Transverse colon (tissue), 4 donors: ENCODE data around the gene MPV17L2. TPM values are rescaled to one million over a fixed set of nuclear protein-coding genes. Genes with fewer than 3 reads are reported as not detected.

Source experiments
- DNase-seq: peaks from one replicate; pipeline ENCODE4 v3.0.0-alpha.2; 2019
- H3K27ac ChIP-seq, 4 donors: fragments of 200-600 bp; sonication (generic); 2 replicates each; pipeline ENCODE4 v1.5.1; 2016 to 2018; ENCODE audit warnings: inconsistent platforms in 4 of 4
- H3K27me3 ChIP-seq: fragments of 200-600 bp; sonication (generic); 2 replicates; pipeline ENCODE4 v1.5.1; 2017; ENCODE audit warnings: inconsistent platforms
- H3K36me3 ChIP-seq, 4 donors: fragments of 200-600 bp; sonication (generic); 2 replicates each; pipeline ENCODE4 v1.5.1; 2017 to 2019; ENCODE audit warnings: inconsistent platforms in 4 of 4
- H3K4me1 ChIP-seq, 4 donors: fragments of 200-600 bp; sonication (generic); 2 replicates each; pipeline ENCODE4 v1.5.1; 2017 to 2020; ENCODE audit warnings: inconsistent platforms in 4 of 4
- H3K4me3 ChIP-seq, 4 donors: fragments of 200-600 bp; sonication (generic); 1 replicate in 1 of 4; 2 replicates in 3 of 4; pipeline versions ENCODE4 v1.5.1 to v1.6.1; 2017 to 2019; ENCODE audit warnings: inconsistent platforms in 4 of 4
- H3K9me3 ChIP-seq, 2 donors: fragments of 200-600 bp; sonication (generic); 2 replicates each; pipeline ENCODE4 v1.5.1; 2017 to 2019; ENCODE audit warnings: inconsistent platforms in 2 of 2
- CTCF ChIP-seq, 5 experiments: fragments of 200-600 bp in 3 of 5; fragments of 450-650 bp in 2 of 5; sonication (generic) in 3 of 5; IDR thresholded peaks; 1 replicate in 2 of 5; 2 replicates in 3 of 5; pipeline ENCODE4 v1.5.1; 2016 to 2017; ENCODE audit warnings: antibody characterized with exemption in 5 of 5, inconsistent platforms in 3 of 5, mild to moderate bottlenecking in 2 of 5, moderate library complexity in 1 of 5
- EP300 ChIP-seq: sonication (generic); formaldehyde crosslinking; IDR thresholded peaks from one replicate; pipeline ENCODE4 v1.6.1; 2017; ENCODE audit warnings: antibody characterized with exemption, low read depth
- POLR2A ChIP-seq: fragments of 450-650 bp; IDR thresholded peaks from one replicate; pipeline ENCODE4 v1.6.1; 2016; ENCODE audit warnings: antibody characterized with exemption, mild to moderate bottlenecking, moderate library complexity
- POLR2AphosphoS5 ChIP-seq, 3 donors: sonication (generic); formaldehyde crosslinking; IDR thresholded peaks; one replicate each; pipeline ENCODE4 v1.6.1; 2016; ENCODE audit warnings: antibody characterized with exemption in 3 of 3
- WGBS, 2 donors: methylation state at CpG; one replicate each; pipeline ENCODE4 v1.1.5; 2018; ENCODE audit warnings: low coverage in 1 of 2; 5-methylcytosine and 5-hydroxymethylcytosine counted together
- in situ Hi-C, 4 donors: fragments of 200-750 bp; cut with MboI; loops; one replicate each; pipeline versions ENCODE4 v1.15.0 to v1.15.1; 2017; ENCODE audit warnings: low sequenced_read_pairs in 3 of 4, low pct_ligation_motif_present in 1 of 4, low pct_unique_long_range_greater_than_20kb in 1 of 4
- intact Hi-C: fragments of 100-400 bp; cut with DNase I; formaldehyde crosslinking; loops from one replicate; pipeline ENCODE4 v1.15.1; 2023; ENCODE audit warnings: low total_unique reads
- total RNA-seq, 4 donors: library from RNA; depleted of rRNA; stranded (reverse); fragments of >200 nt; gene quantifications; one replicate each; pipeline ENCODE4 v1.1.0, GENCODE V29; 2016

MPV17L2 gene
- total RNA-seq, 4 donors from 2014 or later, result 1.6 to 22.3 (median 12.6) TPM

GRCh38 chr19:18194554-18195238 is 1.7 kb downstream of the MPV17L2 start:
- Histone ChIP-seq H3K36me3 (peaks cover 0 to 6% (median 0%) of the 10 kb centered on the region in 4 donors), H3K27ac (peak overlapping the region; percentile 87 to 96 (median 92)), H3K4me1 (peaks cover 14 to 24% (median 19%) of the 10 kb centered on the region in 4 donors), H3K27me3 (no peaks in the 10 kb centered on the region), H3K4me3 (peak overlapping the region in 2 of 4 donors; percentile 1 to 88), H3K9me3 (no peaks in the 10 kb centered on the region)
- WGBS, 2 donors, result 56% methylated on average over 14 of the region's 27 CpGs; no CpG with 5 or more reads in 1 of the 2 donors
- TF ChIP-seq CTCF (IDR thresholded peaks at IDR 0.05), result no peak
- peak in 1 of 3 donors; percentile 14 for TF ChIP-seq POLR2AphosphoS5 (IDR thresholded peaks at IDR 0.05)
- intact Hi-C loops (no loop called here), in situ Hi-C loops (no loop called here)
- peak; percentile 49 for DNase-seq

DNA sequence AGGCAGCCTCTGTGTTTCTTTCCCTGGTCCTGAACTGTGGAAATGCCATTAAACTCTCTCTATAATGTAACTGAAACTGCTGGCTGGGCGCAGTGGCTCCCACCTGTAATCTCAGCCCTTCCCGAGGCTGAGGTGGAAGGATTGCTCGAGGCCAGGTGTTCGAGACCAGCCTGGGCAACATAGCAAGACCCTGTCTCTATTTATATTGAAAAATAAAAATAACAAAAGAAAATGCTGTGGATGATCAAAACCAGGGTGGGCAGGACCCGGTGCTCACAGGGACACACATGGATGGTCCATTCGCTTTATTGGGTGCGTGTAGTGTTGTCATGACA is 3.5 kb downstream of the MPV17L2 start:
- TF ChIP-seq CTCF (IDR thresholded peaks at IDR 0.05), result no peak
- no peak for TF ChIP-seq EP300
- no peak for TF ChIP-seq POLR2AphosphoS5 (IDR thresholded peaks at IDR 0.05)
- no peak for TF ChIP-seq POLR2A
- no peak for DNase-seq
- WGBS, 2 donors, result 82 to 86% methylated on average over 4 to 7 of the region's 7 CpGs
- Histone ChIP-seq H3K9me3 (no peaks in the 10 kb centered on the region), H3K27me3 (no peaks in the 10 kb centered on the region), H3K36me3 (peaks cover 0 to 6% (median 0%) of the 10 kb centered on the region in 4 donors), H3K27ac (no peak overlapping the region), H3K4me1 (peaks cover 14 to 23% (median 19%) of the 10 kb centered on the region in 4 donors), H3K4me3 (no peak overlapping the region)
- intact Hi-C loops (no loop called here), in situ Hi-C loops (no loop called here)

- Histone ChIP-seq H3K27me3 (no peaks in the 10 kb centered on the region), H3K27ac (no peak overlapping the region), H3K4me1 (peaks cover 14 to 18% (median 17%) of the 10 kb centered on the region in 4 donors), H3K9me3 (no peaks in the 10 kb centered on the region), H3K36me3 (peaks cover 0 to 6% (median 0%) of the 10 kb centered on the region in 4 donors), H3K4me3 (no peak overlapping the region)
- WGBS, 2 donors, result 90 to 94% methylated on average over 8 to 18 of the region's 18 CpGs
- TF ChIP-seq POLR2AphosphoS5 (IDR thresholded peaks at IDR 0.05), result no peak
- TF ChIP-seq CTCF (IDR thresholded peaks at IDR 0.05), result no peak
- no peak for TF ChIP-seq EP300
- no peak for TF ChIP-seq POLR2A
- no peak for DNase-seq
- intact Hi-C loops, result no loop called here
- in situ Hi-C loops, result no loop called here
These were observed 4.3 kb downstream of the MPV17L2 start for GRCh38 chr19:18197306-18197705.

- intact Hi-C loops, result no loop called here
These were observed 4.9 kb downstream of the MPV17L2 start for GRCh38 chr19:18197941-18198340.

More at GRCh38 chr19:18197941-18198340, 4.9 kb downstream of the MPV17L2 start:
- Histone ChIP-seq H3K9me3 (no peaks in the 10 kb centered on the region), H3K4me3 (no peak overlapping the region), H3K4me1 (peaks cover 14 to 23% (median 21%) of the 10 kb centered on the region in 4 donors), H3K27ac (no peak overlapping the region), H3K36me3 (peaks cover 0 to 6% (median 0%) of the 10 kb centered on the region in 4 donors), H3K27me3 (no peaks in the 10 kb centered on the region)
- in situ Hi-C loops, result no loop called here
- 79 to 80% methylated on average over 1 to 6 of the region's 6 CpGs for WGBS, 2 donors
- no peak for TF ChIP-seq CTCF (IDR thresholded peaks at IDR 0.05)
- no peak for TF ChIP-seq EP300
- TF ChIP-seq POLR2A, result no peak
- TF ChIP-seq POLR2AphosphoS5 (IDR thresholded peaks at IDR 0.05), result no peak
- no peak for DNase-seq
